CD4-positive, alpha-beta memory T cell (primary cell): ENCODE results near the gene SELENON. TPM values are rescaled to one million over a fixed set of nuclear protein-coding genes. Genes with fewer than 3 reads are reported as not detected.

Experiments used
- CTCF ChIA-PET: fragments of 350-600 bp; sonication (Branson Sonifier 250); formaldehyde crosslinking; loops from one replicate; lab custom pipeline; 2021; ENCODE audit warnings: inconsistent platforms; ENCODE audit not compliant: partially characterized antibody; lab: Charles Lee
- POLR2A ChIA-PET: fragments of 350-600 bp; sonication (Branson Sonifier 250); formaldehyde crosslinking; loops from one replicate; lab custom pipeline; 2021; ENCODE audit not compliant: partially characterized antibody; lab: Charles Lee
- DNase-seq, 5 donors: peaks; one replicate each; pipeline versions ENCODE4 v3.0.0 to v3.0.0-alpha.2; 2020 to 2022; ENCODE audit warnings: mixed read lengths in 1 of 5
- H3K27ac ChIP-seq: one replicate; pipeline ENCODE4 v1.7.0; 2013; ENCODE audit warnings: low read depth, low read length
- H3K27me3 ChIP-seq: 2 replicates; pipeline ENCODE4 v1.7.0; 2013; ENCODE audit warnings: mild to moderate bottlenecking, low read length, moderate library complexity; ENCODE audit not compliant: insufficient read depth
- H3K36me3 ChIP-seq: 2 replicates; pipeline ENCODE4 v1.7.0; 2013; ENCODE audit warnings: mild to moderate bottlenecking, low read length, moderate library complexity; ENCODE audit not compliant: insufficient read depth
- H3K4me1 ChIP-seq: 2 replicates; pipeline ENCODE4 v1.7.0; 2013; ENCODE audit warnings: mild to moderate bottlenecking, low read length, moderate library complexity; ENCODE audit not compliant: insufficient read depth
- H3K4me3 ChIP-seq, 2 donors: one replicate each; pipeline ENCODE4 v1.7.0; 2013; ENCODE audit warnings: low read length in 2 of 2, mild to moderate bottlenecking in 1 of 2
- H3K9me3 ChIP-seq, 2 donors: one replicate each; pipeline ENCODE4 v1.7.0; 2013; ENCODE audit warnings: low read length in 2 of 2, control low read depth in 1 of 2; ENCODE audit not compliant: control insufficient read depth in 1 of 2
- H3K27ac Mint-ChIP-seq, 7 donors: one replicate each; pipeline ENCODE4 v1.8.0; 2020 to 2021; ENCODE audit warnings: mixed read lengths in 7 of 7, mild to moderate bottlenecking in 6 of 7, inconsistent platforms in 3 of 7, moderate library complexity in 3 of 7
- H3K27me3 Mint-ChIP-seq, 2 donors: one replicate each; pipeline ENCODE4 v1.8.0; 2020 to 2021; ENCODE audit warnings: mixed read lengths in 2 of 2
- H3K36me3 Mint-ChIP-seq, 2 donors: one replicate each; pipeline ENCODE4 v1.8.0; 2020 to 2021; ENCODE audit warnings: mixed read lengths in 2 of 2, inconsistent platforms in 1 of 2, mild to moderate bottlenecking in 1 of 2
- H3K4me1 Mint-ChIP-seq, 4 donors: one replicate each; pipeline ENCODE4 v1.8.0; 2020 to 2021; ENCODE audit warnings: mixed read lengths in 4 of 4, mild to moderate bottlenecking in 1 of 4
- H3K4me3 Mint-ChIP-seq, 8 donors: one replicate each; pipeline ENCODE4 v1.8.0; 2020 to 2021; ENCODE audit warnings: mixed read lengths in 8 of 8, mild to moderate bottlenecking in 7 of 8, moderate library complexity in 6 of 8, inconsistent platforms in 3 of 8
- H3K9me3 Mint-ChIP-seq, 8 donors: one replicate each; pipeline ENCODE4 v1.8.0; 2020 to 2021; ENCODE audit warnings: mixed read lengths in 8 of 8, mild to moderate bottlenecking in 5 of 8, inconsistent platforms in 3 of 8, moderate library complexity in 1 of 8
- intact Hi-C: fragments of 100-400 bp; cut with micrococcal nuclease; formaldehyde crosslinking; loops from one replicate; pipeline ENCODE4 v1.15.1; 2023
- polyA plus RNA-seq, 2 donors: library from polyadenylated mRNA; unstranded; fragments of 300-500 nt; fragmentation: Illumina TruSeq; gene quantifications; one replicate each; pipeline ENCODE4 v1.2.3, GENCODE V29; 2021
- total RNA-seq, 2 experiments: library from RNA; stranded (reverse); gene quantifications; one replicate each; pipeline ENCODE4 v1.2.3, GENCODE V29; 2021

The SELENON gene
- total and polyA plus RNA-seq, 4 experiments from 2014 or later = 0.65 to 26.2 (median 15.6) TPM

DNA sequence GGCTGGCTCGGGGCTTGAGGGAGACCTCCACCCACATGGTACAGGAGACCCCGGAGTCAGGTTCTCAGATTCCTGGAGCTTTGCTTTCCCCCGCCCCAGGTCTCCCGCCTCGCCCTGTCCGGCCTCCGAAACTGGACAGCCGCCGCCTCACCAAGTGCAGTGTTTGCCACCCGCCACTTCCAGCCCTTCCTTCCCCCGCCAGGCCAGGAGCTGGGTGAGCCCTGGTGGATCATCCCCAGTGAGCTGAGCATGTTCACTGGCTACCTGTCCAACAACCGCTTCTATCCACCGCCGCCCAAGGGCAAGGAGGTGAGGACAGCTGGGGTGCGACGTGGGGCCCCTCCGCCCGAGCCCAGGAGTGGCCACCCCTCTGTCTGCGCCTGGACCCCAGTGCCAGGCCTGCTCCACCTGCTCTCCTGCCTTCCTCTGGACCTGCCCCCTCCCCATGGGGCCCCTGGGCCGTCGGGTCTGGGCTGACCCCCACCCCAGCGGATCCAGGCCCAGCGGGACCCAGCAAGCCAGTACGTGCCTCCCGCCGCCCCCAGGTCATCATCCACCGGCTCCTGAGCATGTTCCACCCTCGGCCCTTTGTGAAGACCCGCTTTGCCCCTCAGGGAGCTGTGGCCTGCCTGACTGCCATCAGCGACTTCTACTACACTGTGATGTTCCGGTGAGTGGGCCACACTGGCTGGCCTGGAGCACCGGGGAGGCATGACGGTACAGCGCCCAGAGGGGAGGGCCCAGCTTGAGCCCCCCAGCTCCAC, 8.7 kb downstream of the SELENON start:
- peaks cover 7 to 26% (median 9%) of the 10 kb centered on the region in 4 donors for H3K4me1 Mint-ChIP-seq
- Histone ChIP-seq H3K4me3 (no peak overlapping the region), H3K9me3 (no peaks in the 10 kb centered on the region), H3K27me3 (no peaks in the 10 kb centered on the region), H3K27ac (no peak overlapping the region), H3K4me1 (peaks cover 11% of the 10 kb centered on the region), H3K36me3 (peaks cover 5% of the 10 kb centered on the region)
- no peak overlapping the region for H3K27ac Mint-ChIP-seq
- H3K36me3 Mint-ChIP-seq = peaks cover 20 to 30% of the 10 kb centered on the region in 2 donors
- POLR2A ChIA-PET = interaction anchor here (1.5 to 5.2 kb wide), 4 partner anchors 10 to 303 kb away, joined by 3 to 18 read pairs (median 6); partner anchors contain the start of gene MTFR1L
- CTCF ChIA-PET = interaction anchor here (0.7 to 7.0 kb wide), 17 partner anchors 8 to 309 kb away, joined by 3 to 110 read pairs (median 4); no protein-coding TSS in a partner anchor
- no peaks in the 10 kb centered on the region for H3K27me3 Mint-ChIP-seq
- no peak for DNase-seq
- peaks cover 0 to 4% (median 0%) of the 10 kb centered on the region in 8 donors for H3K9me3 Mint-ChIP-seq
- intact Hi-C loops = no loop called here
- H3K4me3 Mint-ChIP-seq = no peak overlapping the region

DNA sequence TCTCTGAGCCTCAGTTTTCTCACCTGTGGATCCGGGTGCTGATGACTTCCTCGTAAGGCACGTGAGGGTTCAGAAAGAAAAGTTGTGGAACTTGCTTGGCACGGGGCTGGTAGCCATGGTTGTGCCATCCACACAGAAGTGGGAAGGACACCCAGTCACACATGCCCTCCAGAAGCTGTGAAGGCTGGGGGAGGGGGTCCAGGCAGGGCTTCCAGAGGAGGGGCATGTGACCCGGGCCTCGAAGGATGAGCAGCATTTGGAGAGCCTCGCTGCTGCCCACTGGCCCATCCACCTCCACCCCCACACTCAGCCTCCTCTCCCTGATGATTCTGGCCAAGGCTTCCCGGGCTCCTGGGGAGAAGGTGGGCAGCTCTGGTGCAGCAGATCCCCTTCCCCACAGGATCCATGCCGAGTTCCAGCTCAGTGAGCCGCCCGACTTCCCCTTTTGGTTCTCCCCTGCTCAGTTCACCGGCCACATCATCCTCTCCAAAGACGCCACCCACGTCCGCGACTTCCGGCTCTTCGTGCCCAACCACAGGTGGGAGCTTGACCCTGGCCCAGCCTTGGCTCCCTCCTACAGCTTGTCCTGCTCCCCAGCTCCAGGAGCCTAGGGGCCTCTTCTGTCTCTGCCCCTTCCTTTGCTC, 9.4 kb downstream of the SELENON start:
- Histone ChIP-seq H3K27me3 (no peaks in the 10 kb centered on the region), H3K9me3 (no peaks in the 10 kb centered on the region), H3K4me3 (no peak overlapping the region), H3K36me3 (peaks cover 5% of the 10 kb centered on the region), H3K4me1 (peaks cover 10% of the 10 kb centered on the region), H3K27ac (no peak overlapping the region)
- Mint-ChIP-seq H3K36me3 (peaks cover 20 to 30% of the 10 kb centered on the region in 2 donors), H3K9me3 (peaks cover 0 to 4% (median 0%) of the 10 kb centered on the region in 8 donors), H3K27ac (peak overlapping the region in 1 of 7 donors; percentile 76), H3K4me3 (no peak overlapping the region), H3K4me1 (peaks cover 3 to 20% (median 5%) of the 10 kb centered on the region in 4 donors), H3K27me3 (no peaks in the 10 kb centered on the region)
- CTCF ChIA-PET = interaction anchor here (0.8 to 7.0 kb wide), 27 partner anchors 8 to 310 kb away, joined by 3 to 110 read pairs (median 4); partner anchors contain the start of gene MTFR1L
- intact Hi-C loops = no loop called here
- POLR2A ChIA-PET = interaction anchor here (1.4 to 5.2 kb wide), 5 partner anchors 10 to 304 kb away, joined by 3 to 18 read pairs (median 5); partner anchors contain the start of gene MTFR1L
- DNase-seq = no peak

DNA sequence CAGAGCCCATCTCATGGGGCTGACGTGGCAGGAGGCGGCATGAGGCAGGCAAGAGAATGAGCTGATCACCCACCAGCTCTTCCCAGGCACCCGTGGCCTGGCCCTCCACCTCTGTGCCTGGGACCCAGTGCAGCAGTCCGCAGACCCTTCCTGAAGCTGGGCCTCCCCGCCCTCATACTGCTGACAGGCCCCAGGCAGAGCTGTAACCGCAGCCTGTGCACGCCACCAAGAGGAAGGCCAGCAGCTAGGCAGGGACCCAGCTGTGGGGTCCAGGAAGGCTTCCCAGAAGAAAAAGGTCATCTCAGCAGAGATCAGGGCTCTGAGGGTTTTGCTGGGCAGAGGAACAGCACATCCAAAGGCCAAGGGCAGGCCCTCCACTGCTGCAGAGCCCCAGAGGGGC, 9.9 kb downstream of the SELENON start:
- DNase-seq = no peak
- Mint-ChIP-seq H3K27ac (peak overlapping the region in 1 of 7 donors; percentile 76), H3K4me1 (peaks cover 0 to 15% (median 2%) of the 10 kb centered on the region in 4 donors), H3K36me3 (peaks cover 20 to 33% of the 10 kb centered on the region in 2 donors), H3K27me3 (no peaks in the 10 kb centered on the region), H3K9me3 (peaks cover 0 to 4% (median 0%) of the 10 kb centered on the region in 8 donors), H3K4me3 (no peak overlapping the region)
- Histone ChIP-seq H3K4me1 (peaks cover 7% of the 10 kb centered on the region), H3K27ac (no peak overlapping the region), H3K9me3 (no peaks in the 10 kb centered on the region), H3K36me3 (peaks cover 5% of the 10 kb centered on the region), H3K27me3 (no peaks in the 10 kb centered on the region), H3K4me3 (no peak overlapping the region)
- POLR2A ChIA-PET = interaction anchor here (1.4 to 5.2 kb wide), 4 partner anchors 10 to 201 kb away, joined by 5 to 18 read pairs (median 6); partner anchors contain the start of gene MTFR1L
- intact Hi-C loops = loop anchor here (1.0 kb wide), 2 partner anchors 202 to 290 kb away; no protein-coding TSS in a partner anchor
- CTCF ChIA-PET = interaction anchor here (0.8 to 7.0 kb wide), 26 partner anchors 9 to 311 kb away, joined by 3 to 110 read pairs (median 4); partner anchors contain the start of gene MTFR1L

DNA sequence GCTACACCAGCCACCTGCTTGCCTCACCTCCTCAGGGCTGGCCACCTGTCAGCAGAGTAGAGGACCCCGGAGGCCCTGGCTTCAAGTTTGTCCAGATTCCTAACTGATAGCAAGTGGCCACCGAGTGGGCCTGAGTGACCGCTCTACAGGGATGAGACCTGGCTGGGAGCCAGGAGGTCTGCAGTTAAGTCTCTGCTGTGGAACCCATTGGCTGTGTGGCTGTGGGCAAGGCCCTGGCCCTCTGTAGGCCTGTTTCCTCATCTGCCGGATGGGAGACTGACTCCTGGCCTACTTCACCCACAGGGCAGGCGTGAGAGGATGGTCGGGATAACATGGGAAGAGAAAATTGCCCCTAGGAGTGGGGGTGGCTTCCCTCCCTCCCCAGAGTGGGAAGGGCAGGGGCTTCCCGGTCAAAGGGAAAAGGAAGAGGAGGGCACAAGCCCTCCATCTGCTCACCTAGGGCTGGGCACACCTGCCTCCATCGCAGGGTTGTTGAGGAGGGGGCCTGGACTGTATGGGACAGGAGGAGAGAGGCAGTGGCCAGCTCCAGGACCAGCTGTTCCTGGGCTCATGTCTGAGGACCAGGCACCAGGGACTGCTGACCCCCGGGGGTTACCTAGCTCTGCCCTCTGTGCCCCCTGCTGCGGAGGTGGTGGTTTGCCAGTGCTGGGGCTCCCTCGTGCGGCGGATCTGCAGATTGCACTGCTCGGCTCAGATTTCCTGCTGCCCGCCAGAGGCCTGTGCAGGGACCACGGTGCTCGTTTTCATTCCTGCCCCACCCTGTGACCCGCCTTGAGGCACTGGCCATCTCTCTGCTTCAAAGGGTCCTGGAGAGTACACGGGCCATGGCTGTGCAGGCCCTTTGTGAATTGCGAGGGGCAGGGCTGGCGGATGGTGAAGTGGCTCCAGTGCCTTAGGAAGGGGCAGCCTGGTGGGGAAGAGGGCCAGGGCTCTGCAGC, 10.6 kb downstream of the SELENON start:
- POLR2A ChIA-PET = interaction anchor here (0.6 to 5.2 kb wide), 7 partner anchors 9 to 308 kb away, joined by 3 to 18 read pairs (median 4); partner anchors contain the start of gene MTFR1L
- peak overlapping the region in 3 of 7 donors; percentile 35 to 84 (median 64) for H3K27ac Mint-ChIP-seq

DNA sequence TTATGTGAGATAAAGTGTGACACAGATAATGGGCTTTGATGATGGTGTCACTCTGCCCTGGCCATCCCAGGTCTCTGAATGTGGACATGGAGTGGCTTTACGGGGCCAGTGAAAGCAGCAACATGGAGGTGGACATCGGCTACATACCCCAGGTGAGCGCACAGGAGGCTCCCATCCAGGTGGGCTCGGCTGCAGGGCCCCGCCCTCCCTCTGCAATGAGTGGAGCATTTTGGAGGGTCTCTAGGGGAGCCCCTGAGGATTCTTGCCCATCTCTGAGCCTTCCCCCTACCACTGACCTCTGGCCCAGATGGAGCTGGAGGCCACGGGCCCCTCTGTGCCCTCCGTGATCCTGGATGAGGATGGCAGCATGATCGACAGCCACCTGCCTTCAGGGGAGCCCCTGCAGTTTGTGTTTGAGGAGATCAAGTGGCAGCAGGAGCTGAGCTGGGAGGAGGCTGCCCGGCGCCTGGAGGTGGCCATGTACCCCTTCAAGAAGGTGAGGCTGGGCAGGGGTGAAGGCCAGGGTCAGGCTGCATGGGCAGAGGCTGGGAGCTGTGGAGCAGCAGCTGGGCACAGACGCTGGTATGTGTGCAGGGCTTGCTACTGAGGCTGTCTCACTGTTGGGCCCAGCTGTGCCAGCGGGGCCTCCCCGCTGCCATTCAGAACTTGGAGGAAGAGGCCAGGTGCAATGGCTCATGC, 11.5 kb downstream of the SELENON start:
- DNase-seq = no peak
- H3K36me3 Mint-ChIP-seq = peaks cover 8 to 21% of the 10 kb centered on the region in 2 donors
- H3K9me3 Mint-ChIP-seq = peaks cover 0 to 4% (median 0%) of the 10 kb centered on the region in 8 donors
- Histone ChIP-seq H3K27me3 (no peaks in the 10 kb centered on the region), H3K4me3 (no peak overlapping the region), H3K27ac (no peak overlapping the region), H3K9me3 (no peaks in the 10 kb centered on the region), H3K36me3 (no peaks in the 10 kb centered on the region), H3K4me1 (peaks cover 5% of the 10 kb centered on the region)
- H3K4me1 Mint-ChIP-seq = peaks cover 0 to 6% (median 2%) of the 10 kb centered on the region in 4 donors
- H3K27me3 Mint-ChIP-seq = no peaks in the 10 kb centered on the region
- POLR2A ChIA-PET = interaction anchor here (0.6 to 5.2 kb wide), 8 partner anchors 8 to 309 kb away, joined by 3 to 18 read pairs (median 4); partner anchors contain the start of gene MTFR1L
- peak overlapping the region in 1 of 7 donors; percentile 68 for H3K27ac Mint-ChIP-seq
- no peak overlapping the region for H3K4me3 Mint-ChIP-seq
- intact Hi-C loops = loop anchor here (1.0 kb wide), 1 partner anchor 308 kb away; no protein-coding TSS in a partner anchor
- CTCF ChIA-PET = interaction anchor here (0.7 to 7.0 kb wide), 10 partner anchors 13 to 307 kb away, joined by 3 to 110 read pairs (median 4); no protein-coding TSS in a partner anchor

More for the DNA sequence above, 10.6 kb downstream of the SELENON start:
- peaks cover 15 to 29% of the 10 kb centered on the region in 2 donors for H3K36me3 Mint-ChIP-seq
- no peak overlapping the region for H3K4me3 Mint-ChIP-seq
- H3K27me3 ChIP-seq = no peaks in the 10 kb centered on the region
- H3K27me3 Mint-ChIP-seq = no peaks in the 10 kb centered on the region
- H3K27ac ChIP-seq = no peak overlapping the region
- intact Hi-C loops = loop anchor here (1.0 kb wide), 3 partner anchors 202 to 307 kb away; no protein-coding TSS in a partner anchor
- H3K4me1 ChIP-seq = peaks cover 5% of the 10 kb centered on the region
- peaks cover 5% of the 10 kb centered on the region for H3K36me3 ChIP-seq
- peaks cover 0 to 10% (median 2%) of the 10 kb centered on the region in 4 donors for H3K4me1 Mint-ChIP-seq
- H3K4me3 ChIP-seq = no peak overlapping the region
- DNase-seq = peak; percentile 66 to 79 (median 69)
- H3K9me3 Mint-ChIP-seq = peaks cover 0 to 4% (median 0%) of the 10 kb centered on the region in 8 donors
- CTCF ChIA-PET = interaction anchor here (0.6 to 7.0 kb wide), 24 partner anchors 9 to 311 kb away, joined by 3 to 110 read pairs (median 5); no protein-coding TSS in a partner anchor
- H3K9me3 ChIP-seq = no peaks in the 10 kb centered on the region
